GM18867 (cell line): ENCODE results near the gene CTNNA3.

Experiments used
- ATAC-seq: cut with Tn5 transposase; IDR thresholded peaks from one replicate; pipeline ENCODE4 v1.9.1; 2021; ENCODE audit warnings: mild to moderate bottlenecking, moderate library complexity; ENCODE audit not compliant: unreplicated experiment

The CTNNA3 gene

GRCh38 chr10:66277481-66277880 lies 1418.5 kb downstream of the CTNNA3 start:
- ATAC-seq, result no peak

GRCh38 chr10:66273966-66274519 lies 1422.0 kb downstream of the CTNNA3 start:
- ATAC-seq, result no peak

GRCh38 chr10:66265398-66265797 lies 1430.6 kb downstream of the CTNNA3 start:
- no peak for ATAC-seq

- no peak for ATAC-seq
Measured at GRCh38 chr10:66259836-66260235, 1436.2 kb downstream of the CTNNA3 start.

- no peak for ATAC-seq
Measured at GRCh38 chr10:66258693-66259092, 1437.3 kb downstream of the CTNNA3 start.

GRCh38 chr10:66257801-66258200 lies 1438.2 kb downstream of the CTNNA3 start:
- ATAC-seq, result no peak

- ATAC-seq, result no peak
Measured at GRCh38 chr10:66252986-66253385, 1443.0 kb downstream of the CTNNA3 start.

- ATAC-seq, result no peak
Measured at GRCh38 chr10:66246177-66246576, 1449.8 kb downstream of the CTNNA3 start.

GRCh38 chr10:66244953-66245352 lies 1451.0 kb downstream of the CTNNA3 start:
- no peak for ATAC-seq

- ATAC-seq, result no peak
Measured at GRCh38 chr10:66242885-66243284, 1453.1 kb downstream of the CTNNA3 start.

- no peak for ATAC-seq
Measured at GRCh38 chr10:66239062-66239461, 1456.9 kb downstream of the CTNNA3 start.

GRCh38 chr10:66238343-66238742 lies 1457.7 kb downstream of the CTNNA3 start:
- no peak for ATAC-seq

GRCh38 chr10:66234872-66235271 lies 1461.1 kb downstream of the CTNNA3 start:
- ATAC-seq, result no peak

GRCh38 chr10:66228887-66229286 lies 1467.1 kb downstream of the CTNNA3 start:
- no peak for ATAC-seq

- no peak for ATAC-seq
Measured at GRCh38 chr10:66223656-66224055, 1472.3 kb downstream of the CTNNA3 start.

- ATAC-seq, result no peak
Measured at GRCh38 chr10:66222462-66223046, 1473.4 kb downstream of the CTNNA3 start.

GRCh38 chr10:66218981-66219587 lies 1476.9 kb downstream of the CTNNA3 start:
- no peak for ATAC-seq

GRCh38 chr10:66218289-66218688 lies 1477.7 kb downstream of the CTNNA3 start:
- no peak for ATAC-seq

GRCh38 chr10:66215920-66216319 lies 1480.1 kb downstream of the CTNNA3 start:
- ATAC-seq, result no peak

GRCh38 chr10:66214721-66215404 lies 1481.1 kb downstream of the CTNNA3 start:
- no peak for ATAC-seq

GRCh38 chr10:66209025-66209424 lies 1487.0 kb downstream of the CTNNA3 start:
- no peak for ATAC-seq

GRCh38 chr10:66204838-66205237 lies 1491.2 kb downstream of the CTNNA3 start:
- ATAC-seq, result no peak
